GM12873 (cell line): ENCODE measurements around the gene NPAS3.

ENCODE experiments used
- CTCF ChIP-seq: IDR thresholded peaks from 2 replicates; pipeline ENCODE4 v1.5.1; 2012; ENCODE audit warnings: low read depth, mild to moderate bottlenecking, moderate library complexity, low read length, control low read depth; ENCODE audit not compliant: insufficient read depth; ENCODE audit errors: missing control alignments

NPAS3 gene

GRCh38 chr14:33692762-33693161 lies 754.1 kb downstream of the NPAS3 start:
- TF ChIP-seq CTCF: no peak

- no peak for TF ChIP-seq CTCF
Measured at GRCh38 chr14:33693237-33693636, 754.6 kb downstream of the NPAS3 start.

GRCh38 chr14:33696165-33696564 lies 757.5 kb downstream of the NPAS3 start:
- TF ChIP-seq CTCF: no peak

GRCh38 chr14:33699300-33699983 lies 760.8 kb downstream of the NPAS3 start:
- no peak for TF ChIP-seq CTCF

- TF ChIP-seq CTCF: no peak
Measured at GRCh38 chr14:33700052-33700451, 761.4 kb downstream of the NPAS3 start.

- TF ChIP-seq CTCF: no peak
Measured at GRCh38 chr14:33702293-33702692, 763.6 kb downstream of the NPAS3 start.

- no peak for TF ChIP-seq CTCF
Measured at GRCh38 chr14:33704481-33704880, 765.8 kb downstream of the NPAS3 start.
